Thoracic aorta (tissue), 2 donors: ENCODE data around the gene MYOM3. TPM values are rescaled to one million over a fixed set of nuclear protein-coding genes. Genes with fewer than 3 reads are reported as not detected.

ENCODE experiments used
- ATAC-seq: fragments of 150-250 bp; one replicate; pipeline ENCODE4 v1.8.0; 2017; ENCODE audit warnings: low read depth; ENCODE audit not compliant: insufficient number of reproducible peaks, low FRiP score
- DNase-seq: peaks from one replicate; pipeline ENCODE4 v3.0.0-alpha.2; 2020; ENCODE audit warnings: low spot score
- H3K27ac ChIP-seq, 2 donors: fragments of 200-600 bp; sonication (generic); 1 replicate in 1 of 2; 2 replicates in 1 of 2; pipeline ENCODE4 v1.5.1; 2016; ENCODE audit warnings: mild to moderate bottlenecking in 2 of 2, moderate library complexity in 2 of 2
- H3K27me3 ChIP-seq: fragments of 200-600 bp; sonication (generic); replicated peaks from 2 replicates; pipeline ENCODE4 v1.6.0; 2016; ENCODE audit warnings: mild to moderate bottlenecking; ENCODE audit not compliant: insufficient read depth
- H3K36me3 ChIP-seq: fragments of 200-600 bp; sonication (generic); one replicate; pipeline ENCODE4 v1.5.1; 2016
- H3K4me1 ChIP-seq, 2 donors: fragments of 200-600 bp; sonication (generic); 1 replicate in 1 of 2; 2 replicates in 1 of 2; pipeline versions ENCODE4 v1.5.1 to v1.6.0; 2016; ENCODE audit warnings: low read depth in 2 of 2, mild to moderate bottlenecking in 1 of 2; ENCODE audit not compliant: control insufficient read depth in 1 of 2
- H3K4me3 ChIP-seq: fragments of 200-600 bp; sonication (generic); 2 replicates; pipeline ENCODE4 v1.5.1; 2016; ENCODE audit warnings: mild to moderate bottlenecking
- H3K9me3 ChIP-seq: fragments of 200-600 bp; sonication (generic); 2 replicates; pipeline ENCODE4 v1.5.1; 2016
- total RNA-seq, 2 donors: library from RNA; depleted of rRNA; stranded (reverse); fragments of >200 nt; gene quantifications; one replicate each; pipeline versions ENCODE4 v1.1.0 to v1.2.3, GENCODE V29; 2016
- TF ChIP-seq, protein P1 (sequence below): fragments of 200-600 bp; sonication (generic); IDR thresholded peaks from one replicate; pipeline ENCODE4 v1.5.1; 2019; ENCODE audit warnings: antibody characterized with exemption

Gene MYOM3
- total RNA-seq, 2 donors from 2014 or later, result 1.5 to 1.6 TPM

DNA sequence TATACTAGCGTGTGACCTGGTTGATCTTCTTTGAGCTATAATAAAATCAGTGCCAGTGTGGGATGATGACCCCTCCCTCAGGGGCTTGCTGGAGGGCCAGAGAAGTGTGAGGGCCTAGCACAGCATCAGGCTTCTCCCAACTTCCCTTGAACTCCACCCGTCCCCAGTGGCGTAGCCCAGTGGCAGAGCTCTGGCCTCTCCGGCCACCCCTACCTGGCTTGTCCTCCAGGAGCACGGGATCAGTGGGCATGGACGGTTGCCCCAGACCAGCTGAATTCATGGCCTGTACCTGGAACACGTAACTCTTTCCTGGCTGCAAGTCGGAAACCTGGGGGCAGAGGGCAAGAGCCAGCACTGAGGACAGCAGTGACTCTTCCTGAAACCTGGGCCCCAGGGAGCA lies 36.0 kb downstream of the MYOM3 start:
- Histone ChIP-seq H3K27me3 (no peaks in the 10 kb centered on the region), H3K4me1 (no peaks in the 10 kb centered on the region), H3K27ac (no peak overlapping the region), H3K9me3 (no peaks in the 10 kb centered on the region), H3K36me3 (no peaks in the 10 kb centered on the region), H3K4me3 (no peak overlapping the region)
- DNase-seq (no peak), ATAC-seq (no peak)
- TF ChIP-seq, protein P1, sequence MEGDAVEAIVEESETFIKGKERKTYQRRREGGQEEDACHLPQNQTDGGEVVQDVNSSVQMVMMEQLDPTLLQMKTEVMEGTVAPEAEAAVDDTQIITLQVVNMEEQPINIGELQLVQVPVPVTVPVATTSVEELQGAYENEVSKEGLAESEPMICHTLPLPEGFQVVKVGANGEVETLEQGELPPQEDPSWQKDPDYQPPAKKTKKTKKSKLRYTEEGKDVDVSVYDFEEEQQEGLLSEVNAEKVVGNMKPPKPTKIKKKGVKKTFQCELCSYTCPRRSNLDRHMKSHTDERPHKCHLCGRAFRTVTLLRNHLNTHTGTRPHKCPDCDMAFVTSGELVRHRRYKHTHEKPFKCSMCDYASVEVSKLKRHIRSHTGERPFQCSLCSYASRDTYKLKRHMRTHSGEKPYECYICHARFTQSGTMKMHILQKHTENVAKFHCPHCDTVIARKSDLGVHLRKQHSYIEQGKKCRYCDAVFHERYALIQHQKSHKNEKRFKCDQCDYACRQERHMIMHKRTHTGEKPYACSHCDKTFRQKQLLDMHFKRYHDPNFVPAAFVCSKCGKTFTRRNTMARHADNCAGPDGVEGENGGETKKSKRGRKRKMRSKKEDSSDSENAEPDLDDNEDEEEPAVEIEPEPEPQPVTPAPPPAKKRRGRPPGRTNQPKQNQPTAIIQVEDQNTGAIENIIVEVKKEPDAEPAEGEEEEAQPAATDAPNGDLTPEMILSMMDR, result no peak

DNA sequence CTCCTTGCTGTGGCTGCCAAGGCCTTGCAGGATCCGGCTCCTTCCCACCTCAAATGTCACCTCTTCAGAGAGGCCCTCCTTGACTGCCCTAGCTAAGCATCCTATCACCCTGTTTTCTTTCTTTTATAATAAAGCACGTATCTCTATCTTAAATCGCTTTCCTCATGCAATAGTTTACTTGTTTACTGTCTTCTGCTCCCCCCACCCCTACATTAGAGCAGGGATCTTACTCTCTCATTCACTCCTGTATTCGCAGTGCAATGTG lies 36.4 kb downstream of the MYOM3 start:
- Histone ChIP-seq H3K27ac (no peak overlapping the region), H3K9me3 (no peaks in the 10 kb centered on the region), H3K27me3 (no peaks in the 10 kb centered on the region), H3K36me3 (no peaks in the 10 kb centered on the region), H3K4me3 (no peak overlapping the region), H3K4me1 (no peaks in the 10 kb centered on the region)
- TF ChIP-seq, protein P1, result no peak
- DNase-seq, result no peak
- ATAC-seq, result no peak

DNA sequence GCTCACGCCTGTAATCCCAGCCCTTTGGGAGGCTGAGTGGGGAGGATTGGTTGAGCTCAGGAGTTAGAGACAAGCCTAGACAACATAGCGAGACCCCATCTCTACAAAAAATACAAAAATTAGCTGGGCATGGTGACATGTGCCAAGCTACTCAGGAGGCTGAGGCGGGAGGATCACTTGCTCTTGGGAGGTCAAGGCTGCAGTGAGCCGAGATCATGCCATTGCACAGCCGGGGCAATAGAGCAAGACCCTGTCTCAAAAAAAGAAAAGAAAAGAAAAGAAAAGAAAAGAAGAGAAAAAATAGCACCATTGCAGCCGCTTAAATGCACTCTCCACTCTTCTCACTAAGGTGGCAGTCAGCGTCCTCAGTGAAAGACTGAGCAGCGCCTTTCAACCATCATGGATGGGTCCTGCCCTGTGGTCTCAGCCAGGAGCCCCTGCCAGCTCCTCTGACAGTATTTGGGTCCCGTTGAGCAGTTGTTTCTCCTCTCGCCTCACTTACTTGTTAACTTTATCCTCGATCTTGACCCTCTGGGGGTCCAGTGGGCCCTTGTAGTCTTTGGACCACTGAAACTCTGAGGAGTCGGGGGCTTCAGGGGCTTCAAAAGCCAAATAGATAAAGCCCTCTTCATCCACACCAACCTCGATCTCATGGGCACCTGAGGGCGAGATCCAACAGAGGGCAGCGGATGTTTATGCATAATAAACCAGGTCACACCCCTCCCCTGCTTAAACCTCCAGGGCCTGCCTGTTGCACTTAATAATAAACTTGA lies 36.9 kb downstream of the MYOM3 start:
- no peaks in the 10 kb centered on the region for H3K9me3 ChIP-seq
- DNase-seq, result no peak
- TF ChIP-seq, protein P1, result no peak
- no peaks in the 10 kb centered on the region for H3K27me3 ChIP-seq
- no peak overlapping the region for H3K4me3 ChIP-seq
- no peaks in the 10 kb centered on the region for H3K4me1 ChIP-seq
- no peak overlapping the region for H3K27ac ChIP-seq
- H3K36me3 ChIP-seq, result no peaks in the 10 kb centered on the region
- no peak for ATAC-seq

DNA sequence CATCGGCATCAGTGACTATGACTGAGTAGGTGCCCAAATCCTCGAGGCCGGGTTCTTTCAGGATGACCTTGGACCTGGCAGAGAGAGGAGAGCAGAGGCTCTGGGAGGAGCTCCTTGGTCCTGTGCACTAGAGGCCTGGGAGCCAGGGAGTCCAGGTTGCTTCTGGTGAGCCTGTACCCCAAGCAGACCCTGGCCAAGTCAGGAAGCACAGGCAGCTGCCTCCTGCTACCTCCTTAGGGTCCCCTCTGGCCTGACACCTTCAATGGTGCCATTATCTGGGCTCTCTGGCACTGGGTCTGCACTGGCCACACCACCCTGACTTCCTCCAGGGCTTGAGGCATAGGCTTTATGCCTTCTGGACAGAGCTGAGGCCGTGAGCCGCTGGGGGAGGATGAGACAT lies 37.7 kb downstream of the MYOM3 start:
- TF ChIP-seq, protein P1, result no peak
- no peak for ATAC-seq

DNA sequence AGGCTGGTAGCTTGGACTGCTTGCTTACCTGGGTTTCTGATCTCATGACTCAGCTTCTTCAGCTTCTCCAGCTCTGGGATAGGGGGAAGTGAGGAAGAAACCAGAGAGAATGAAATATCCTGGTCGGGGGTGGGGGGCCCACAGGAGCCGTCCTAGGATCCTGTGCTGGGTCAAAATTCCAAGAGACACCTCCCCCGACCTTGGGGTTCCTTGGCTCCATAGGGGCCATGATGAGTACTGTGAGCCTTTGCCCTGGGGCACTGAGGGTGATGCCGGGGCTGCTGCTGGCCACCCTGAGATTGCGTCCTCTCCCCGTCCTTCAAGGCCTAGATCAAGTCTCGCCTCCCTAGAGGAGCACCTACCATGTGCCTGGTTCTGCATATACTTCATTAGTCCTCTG lies 40.0 kb downstream of the MYOM3 start:
- H3K9me3 ChIP-seq, result no peaks in the 10 kb centered on the region
- no peaks in the 10 kb centered on the region for H3K4me1 ChIP-seq
- no peak overlapping the region for H3K4me3 ChIP-seq
- TF ChIP-seq, protein P1, result no peak
- no peaks in the 10 kb centered on the region for H3K27me3 ChIP-seq
- ATAC-seq, result no peak
- DNase-seq, result no peak
- no peak overlapping the region for H3K27ac ChIP-seq
- H3K36me3 ChIP-seq, result no peaks in the 10 kb centered on the region

More for the DNA sequence above, 37.7 kb downstream of the MYOM3 start:
- Histone ChIP-seq H3K27me3 (no peaks in the 10 kb centered on the region), H3K4me3 (no peak overlapping the region), H3K4me1 (no peaks in the 10 kb centered on the region), H3K9me3 (no peaks in the 10 kb centered on the region), H3K36me3 (no peaks in the 10 kb centered on the region), H3K27ac (no peak overlapping the region)
- no peak for DNase-seq
